ENCODE data around the gene NUP210.
A peak's percentile ranks its signal among the peaks of the same experiment; 100 is the strongest.

Gene NUP210

GRCh38 chr3:13375464-13375863 is 44.7 kb downstream of the NUP210 start:
- no peak for DNase-seq (ENCODE audit: low read depth in 2 of 2)

GRCh38 chr3:13373975-13374586 is 46.0 kb downstream of the NUP210 start:
- DNase-seq (ENCODE audit: low read depth in 2 of 2), result no peak

GRCh38 chr3:13372656-13373055 is 47.5 kb downstream of the NUP210 start:
- no peak for DNase-seq (ENCODE audit: low read depth in 2 of 2)

GRCh38 chr3:13372126-13372525 is 48.0 kb downstream of the NUP210 start:
- DNase-seq (ENCODE audit: low read depth in 2 of 2), result no peak

- DNase-seq (ENCODE audit: low read depth in 2 of 2), result no peak
These were observed 48.7 kb downstream of the NUP210 start for GRCh38 chr3:13371100-13372075.

- DNase-seq (ENCODE audit: low read depth in 2 of 2), result no peak
These were observed 49.5 kb downstream of the NUP210 start for GRCh38 chr3:13370609-13371008.

GRCh38 chr3:13370055-13370454 is 50.1 kb downstream of the NUP210 start:
- DNase-seq (ENCODE audit: low read depth in 2 of 2), result no peak

GRCh38 chr3:13368834-13369233 is 51.3 kb downstream of the NUP210 start:
- no peak for DNase-seq (ENCODE audit: low read depth in 2 of 2)

- no peak for DNase-seq (ENCODE audit: low read depth in 2 of 2)
These were observed 52.4 kb downstream of the NUP210 start for GRCh38 chr3:13367728-13368127.

GRCh38 chr3:13365390-13366379 is 54.4 kb downstream of the NUP210 start:
- DNase-seq (ENCODE audit: low read depth in 2 of 2), result no peak

- DNase-seq (ENCODE audit: low read depth in 2 of 2), result no peak
These were observed 55.4 kb downstream of the NUP210 start for GRCh38 chr3:13364602-13365271.

GRCh38 chr3:13362551-13362950 is 57.6 kb downstream of the NUP210 start:
- no peak for DNase-seq (ENCODE audit: low read depth in 2 of 2)

GRCh38 chr3:13359916-13360315 is 60.2 kb downstream of the NUP210 start:
- DNase-seq (ENCODE audit: low read depth in 2 of 2), result no peak

- no peak for DNase-seq (ENCODE audit: low read depth in 2 of 2)
These were observed 61.5 kb downstream of the NUP210 start for GRCh38 chr3:13358643-13359042.

- no peak for DNase-seq (ENCODE audit: low read depth in 2 of 2)
These were observed 62.1 kb downstream of the NUP210 start for GRCh38 chr3:13358051-13358450.

- no peak for DNase-seq (ENCODE audit: low read depth in 2 of 2)
These were observed 63.0 kb downstream of the NUP210 start for GRCh38 chr3:13357074-13357473.

GRCh38 chr3:13353936-13354542 is 66.1 kb downstream of the NUP210 start:
- no peak for DNase-seq (ENCODE audit: low read depth in 2 of 2)

- no peak for DNase-seq (ENCODE audit: low read depth in 2 of 2)
These were observed 66.6 kb downstream of the NUP210 start for GRCh38 chr3:13353506-13353905.

GRCh38 chr3:13352621-13353131 is 67.4 kb downstream of the NUP210 start:
- peak in 1 of 2 experiments; percentile 4 for DNase-seq (ENCODE audit: low read depth in 2 of 2)

- no peak for DNase-seq (ENCODE audit: low read depth in 2 of 2)
These were observed 70.3 kb downstream of the NUP210 start for GRCh38 chr3:13349823-13350222.
